H1 (cell line): Measurements from ENCODE around the gene NKD2. TPM values are rescaled to one million over a fixed set of nuclear protein-coding genes. Genes with fewer than 3 reads are reported as not detected.
A peak's percentile ranks its signal among the peaks of the same experiment; 100 is the strongest.

Experiments used
- CTCF ChIA-PET: fragments of 300-600 bp; sonication (Branson Sonifier 250); formaldehyde crosslinking; loops from one replicate; lab custom pipeline; 2021; ENCODE audit not compliant: partially characterized antibody; lab: Charles Lee
- POLR2A ChIA-PET: fragments of 300-600 bp; sonication (Branson Sonifier 250); formaldehyde crosslinking; loops from one replicate; lab custom pipeline; 2021; ENCODE audit warnings: inconsistent platforms; ENCODE audit not compliant: partially characterized antibody; lab: Charles Lee
- DNase-seq, 2 experiments: peaks; one replicate each; pipeline versions ENCODE4 v3.0.0 to v3.0.0-alpha.2; 2010 to 2022; ENCODE audit warnings: low spot score in 2 of 2, low read depth in 1 of 2, mixed read lengths in 1 of 2
- FAIRE-seq: peaks from 2 replicates; lab custom pipeline; 2011; peaks lifted over from hg19 to GRCh38; lab: Jason Lieb, UNC
- H2AFZ ChIP-seq: 2 replicates; pipeline ENCODE4 v1.8.1; 2012; ENCODE audit warnings: low read length, inconsistent platforms
- H2AK5ac ChIP-seq: 2 replicates; pipeline ENCODE4 v1.6.1; 2013; ENCODE audit warnings: low read depth, low read length
- H2BK120ac ChIP-seq: replicated peaks from 2 replicates; pipeline ENCODE3; 2013; ENCODE audit warnings: low read depth, low read length, inconsistent platforms
- H2BK12ac ChIP-seq: 2 replicates; pipeline ENCODE4 v1.6.1; 2013; ENCODE audit warnings: low read depth, low read length
- H2BK15ac ChIP-seq: 2 replicates; pipeline ENCODE4 v1.6.1; 2013; ENCODE audit warnings: low read length
- H2BK20ac ChIP-seq: 2 replicates; pipeline ENCODE4 v1.6.1; 2013; ENCODE audit warnings: low read length
- H2BK5ac ChIP-seq: 2 replicates; pipeline ENCODE4 v1.6.1; 2013; ENCODE audit warnings: low read depth, low read length
- H3K14ac ChIP-seq: 2 replicates; pipeline ENCODE4 v1.6.1; 2013; ENCODE audit warnings: inconsistent platforms; ENCODE audit not compliant: insufficient read length
- H3K18ac ChIP-seq: 2 replicates; pipeline ENCODE4 v1.6.1; 2013; ENCODE audit warnings: low read length; ENCODE audit errors: extremely low read depth
- H3K23ac ChIP-seq: 2 replicates; pipeline ENCODE4 v1.6.1; 2013; ENCODE audit warnings: inconsistent platforms; ENCODE audit not compliant: insufficient read length
- H3K23me2 ChIP-seq: 2 replicates; pipeline ENCODE4 v1.6.1; 2013; ENCODE audit warnings: low read depth, low read length
- H3K27ac ChIP-seq: 2 replicates; pipeline ENCODE4 v1.6.1; 2011; ENCODE audit warnings: low read depth, low read length, inconsistent platforms
- H3K27me3 ChIP-seq, 4 experiments: replicated peaks in 1 of 4; 1 replicate in 1 of 4; 2 replicates in 3 of 4; pipeline versions ENCODE4 v1.6.1 to v1.8.1; 2011 to 2013; ENCODE audit warnings: low read length in 3 of 4, mild to moderate bottlenecking in 3 of 4, inconsistent platforms in 2 of 4, mixed read lengths in 2 of 4, moderate library complexity in 1 of 4; ENCODE audit not compliant: control insufficient read depth in 3 of 4, insufficient read depth in 3 of 4; ENCODE audit errors: extremely low read depth in 1 of 4
- H3K36me3 ChIP-seq, 4 experiments: 2 replicates each; pipeline versions ENCODE4 v1.6.1 to v1.8.1; 2011 to 2013; ENCODE audit warnings: mild to moderate bottlenecking in 4 of 4, low read length in 3 of 4, moderate library complexity in 2 of 4, control low read depth in 1 of 4, inconsistent platforms in 1 of 4; ENCODE audit not compliant: insufficient read depth in 4 of 4, control insufficient read depth in 2 of 4
- H3K4ac ChIP-seq: replicated peaks from 2 replicates; pipeline ENCODE3; 2013; ENCODE audit warnings: low read length, low read depth, mixed read lengths, inconsistent platforms; ENCODE audit not compliant: insufficient read length
- H3K4me1 ChIP-seq, 4 experiments: replicated peaks in 1 of 4; 1 replicate in 1 of 4; 2 replicates in 3 of 4; pipeline versions ENCODE4 v1.6.1 to v1.8.1; 2011 to 2013; ENCODE audit warnings: low read length in 3 of 4, inconsistent platforms in 2 of 4, mixed read lengths in 1 of 4; ENCODE audit not compliant: insufficient read depth in 4 of 4, control insufficient read depth in 3 of 4
- H3K4me2 ChIP-seq, 2 experiments: 2 replicates each; pipeline versions ENCODE4 v1.6.1 to v1.8.1; 2011 to 2013; ENCODE audit warnings: low read depth in 2 of 2, low read length in 2 of 2, control low read depth in 1 of 2, inconsistent platforms in 1 of 2, mild to moderate bottlenecking in 1 of 2; ENCODE audit not compliant: insufficient read depth in 1 of 2
- H3K4me3 ChIP-seq, 4 experiments: fragments of 200-600, 300-600 bp in 1 of 4; sonication (generic), shearing (Covaris generic), sonication (Bioruptor Twin) in 1 of 4; 2 replicates each; pipeline versions ENCODE4 v1.5.1 to v1.8.1; 2011 to 2016; ENCODE audit warnings: low read length in 4 of 4, low read depth in 3 of 4, control low read depth in 2 of 4, inconsistent platforms in 2 of 4, mild to moderate bottlenecking in 2 of 4, mixed read lengths in 1 of 4, moderate library complexity in 1 of 4; ENCODE audit not compliant: insufficient read depth in 2 of 4; ENCODE audit errors: extremely low read depth in 1 of 4
- H3K56ac ChIP-seq: replicated peaks from 2 replicates; pipeline ENCODE3; 2013; ENCODE audit warnings: low read depth, mild to moderate bottlenecking, mixed read lengths, low read length, inconsistent platforms; ENCODE audit not compliant: insufficient read length
- H3K79me1 ChIP-seq: 2 replicates; pipeline ENCODE4 v1.6.1; 2013; ENCODE audit warnings: low read depth, low read length, control low read depth
- H3K79me2 ChIP-seq, 2 experiments: 2 replicates each; pipeline versions ENCODE4 v1.6.1 to v1.8.1; 2012 to 2013; ENCODE audit warnings: low read length in 2 of 2, mild to moderate bottlenecking in 2 of 2, inconsistent platforms in 1 of 2; ENCODE audit not compliant: insufficient read depth in 2 of 2, control insufficient read depth in 1 of 2
- H3K9ac ChIP-seq, 4 experiments: replicated peaks in 1 of 4; 1 replicate in 1 of 4; 2 replicates in 3 of 4; pipeline versions ENCODE4 v1.6.1 to v1.8.1; 2011 to 2013; ENCODE audit warnings: low read depth in 3 of 4, low read length in 3 of 4, control low read depth in 2 of 4, mild to moderate bottlenecking in 2 of 4, moderate library complexity in 2 of 4, inconsistent platforms in 1 of 4; ENCODE audit errors: extremely low read depth in 1 of 4
- H3K9me3 ChIP-seq, 2 experiments: 2 replicates each; pipeline versions ENCODE4 v1.6.1 to v1.8.1; 2012 to 2013; ENCODE audit warnings: mild to moderate bottlenecking in 2 of 2, moderate library complexity in 2 of 2, control low read depth in 1 of 2, inconsistent platforms in 1 of 2, low read depth in 1 of 2, low read length in 1 of 2, mixed read lengths in 1 of 2; ENCODE audit not compliant: insufficient read depth in 2 of 2
- H4K20me1 ChIP-seq, 2 experiments: replicated peaks in 1 of 2; 2 replicates each; pipeline versions ENCODE3 to v1.8.1; 2011 to 2013; ENCODE audit warnings: inconsistent platforms in 2 of 2, low read length in 2 of 2, mild to moderate bottlenecking in 1 of 2; ENCODE audit not compliant: insufficient read depth in 2 of 2, control insufficient read depth in 1 of 2
- H4K5ac ChIP-seq: 2 replicates; pipeline ENCODE4 v1.6.1; 2013; ENCODE audit warnings: low read length, low read depth, mixed read lengths, inconsistent platforms; ENCODE audit not compliant: insufficient read length
- H4K8ac ChIP-seq: 2 replicates; pipeline ENCODE4 v1.8.0; 2013; ENCODE audit warnings: mild to moderate bottlenecking, moderate library complexity, low read length, inconsistent platforms; ENCODE audit not compliant: insufficient read depth; ENCODE audit errors: extremely low read depth
- H4K91ac ChIP-seq: replicated peaks from 2 replicates; pipeline ENCODE3; 2013; ENCODE audit warnings: low read length, mixed read lengths, inconsistent platforms; ENCODE audit not compliant: insufficient read length
- WGBS, 2 experiments: shearing (Covaris generic) in 1 of 2; methylation state at CpG; one replicate each; pipeline versions ENCODE4 v1.1.6 to v1.1.7; 2013 to 2015; ENCODE audit warnings: low lambda C conversion rate in 2 of 2, mixed read lengths in 2 of 2, inconsistent platforms in 1 of 2, low coverage in 1 of 2, missing lambda C conversion rate in 1 of 2; ENCODE audit not compliant: insufficient replicate concordance in 2 of 2, insufficient coverage in 1 of 2, insufficient read length in 1 of 2; ENCODE audit errors: extremely low coverage in 1 of 2, missing lambda C conversion rate in 1 of 2; 5-methylcytosine and 5-hydroxymethylcytosine counted together
- polyA plus RNA-seq, 7 experiments: library from polyadenylated mRNA; depleted of rRNA in 3 of 7; stranded (reverse) in 5 of 7; unstranded in 2 of 7; fragments of >200 nt in 5 of 7; fragments of 200-250 nt in 2 of 7; gene quantifications; 1 replicate in 5 of 7; 2 replicates in 1 of 7; 4 replicates in 1 of 7; pipeline versions ENCODE4 v1.2.1 to v1.2.3, GENCODE V29; 2011 to 2013; ENCODE audit warnings: missing spikeins in 2 of 7, mixed read lengths in 2 of 7
- total RNA-seq: library from RNA; stranded (reverse); fragmentation: NEBNext Ultra II Directional; extraction: Animal tissue kit (Norgen Biotek cat#: 25700); gene quantifications from 2 replicates; pipeline ENCODE4 v1.2.1, GENCODE V29; 2021

NKD2 gene
- total and polyA plus RNA-seq, 2 of the 8 experiments (the other 6 are each of a cell fraction or from before 2014, with no cell fraction given) = 5.5 to 7.9 TPM

GRCh38 chr5:1042626-1043025 is 34.0 kb downstream of the NKD2 start:
- Histone ChIP-seq H3K4me3 (no peak overlapping the region), H3K18ac (no peak overlapping the region), H2AFZ (no peak overlapping the region), H3K4me1 (no peaks in the 10 kb centered on the region; a peak in 1 of 7 replicates), H3K23ac (no peak overlapping the region), H3K9ac (no peak overlapping the region), H3K79me2 (no peaks in the 10 kb centered on the region), H2BK5ac (no peak overlapping the region), H3K36me3 (no peaks in the 10 kb centered on the region), H2BK120ac (no peak overlapping the region), H3K79me1 (no peaks in the 10 kb centered on the region), H4K8ac (no peak overlapping the region), H3K27ac (no peak overlapping the region), H3K27me3 (no peaks in the 10 kb centered on the region), H2BK12ac (no peak overlapping the region), H3K4ac (no peak overlapping the region), H2BK15ac (no peak overlapping the region), H3K4me2 (no peak overlapping the region), H3K56ac (peak overlapping the region; percentile 69), H2BK20ac (no peak overlapping the region), H3K9me3 (peaks cover 10 to 50% of the 10 kb centered on the region in 2 experiments), H3K23me2 (peaks cover 64% of the 10 kb centered on the region; the same call in 1 of the 2 replicates), H3K14ac (no peak overlapping the region), H4K5ac (no peak overlapping the region), H4K91ac (no peak overlapping the region), H2AK5ac (no peak overlapping the region), H4K20me1 (peaks cover 0 to 13% of the 10 kb centered on the region in 2 experiments)
- DNase-seq = no peak
- no peak for FAIRE-seq
- POLR2A ChIA-PET = no interaction called here
- CTCF ChIA-PET = no interaction called here
- WGBS, 2 experiments = 88 to 99% methylated on average over 7 of the region's 7 CpGs
